ENCODE measurements around the gene CST4. TPM values are rescaled to one million over a fixed set of nuclear protein-coding genes. Genes with fewer than 3 reads are reported as not detected.
"Not testable (repeated sequence)": the region's sequence is repeated elsewhere in the genome, so short reads cannot be mapped to it uniquely, and the experiment has no call there.

The CST4 gene
- total and polyA plus RNA-seq, 7 donors: not detected

GRCh38 chr20:23663180-23663579, 25.7 kb downstream of the CST4 start:
- no peaks in the 10 kb centered on the region for H3K36me3 ChIP-seq
- H3K27me3 ChIP-seq: no peaks in the 10 kb centered on the region
- no peaks in the 10 kb centered on the region for H3K9me3 ChIP-seq
- H3K4me1 ChIP-seq: peaks cover 0 to 9% (median 0%) of the 10 kb centered on the region in 4 donors
- H3K27ac ChIP-seq: no peak overlapping the region
- TF ChIP-seq POLR2A (IDR thresholded peaks at IDR 0.05) (no peak), EP300 (IDR thresholded peaks at IDR 0.05) (no peak), CTCF (IDR thresholded peaks at IDR 0.05) (no peak), POLR2AphosphoS5 (IDR thresholded peaks at IDR 0.05) (no peak)
- WGBS, 2 donors: 78 to 84% methylated on average over 6 of the region's 6 CpGs
- intact Hi-C loops (cut with DNase I): no loop called here
- no peak for DNase-seq
- no peak overlapping the region for H3K4me3 ChIP-seq

GRCh38 chr20:23662276-23662870, 26.5 kb downstream of the CST4 start:
- Histone ChIP-seq H3K27ac (no peak overlapping the region), H3K4me3 (no peak overlapping the region), H3K27me3 (no peaks in the 10 kb centered on the region), H3K9me3 (no peaks in the 10 kb centered on the region), H3K36me3 (no peaks in the 10 kb centered on the region), H3K4me1 (peaks cover 0 to 9% (median 0%) of the 10 kb centered on the region in 4 donors)
- DNase-seq: no peak
- intact Hi-C loops (cut with DNase I): no loop called here
- WGBS, 2 donors: 92 to 95% methylated on average over 9 of the region's 9 CpGs
- TF ChIP-seq POLR2A (IDR thresholded peaks at IDR 0.05) (no peak), POLR2AphosphoS5 (IDR thresholded peaks at IDR 0.05) (no peak), EP300 (IDR thresholded peaks at IDR 0.05) (no peak), CTCF (IDR thresholded peaks at IDR 0.05) (no peak)

- intact Hi-C loops (cut with DNase I): no loop called here
- Histone ChIP-seq H3K4me1 (peaks cover 0 to 15% (median 4%) of the 10 kb centered on the region in 4 donors), H3K9me3 (no peaks in the 10 kb centered on the region), H3K4me3 (no peak overlapping the region), H3K27ac (peak overlapping the region in 1 of 4 donors; percentile 51), H3K27me3 (no peaks in the 10 kb centered on the region), H3K36me3 (no peaks in the 10 kb centered on the region)
- WGBS, 2 donors: 85 to 87% methylated on average over 6 of the region's 6 CpGs
- TF ChIP-seq EP300 (IDR thresholded peaks at IDR 0.05): no peak
- no peak for TF ChIP-seq CTCF (IDR thresholded peaks at IDR 0.05)
- TF ChIP-seq POLR2A (IDR thresholded peaks at IDR 0.05): no peak
- TF ChIP-seq POLR2AphosphoS5 (IDR thresholded peaks at IDR 0.05): no peak
- no peak for DNase-seq
Measured at GRCh38 chr20:23661002-23661429, 27.8 kb downstream of the CST4 start.

GRCh38 chr20:23659989-23660837, 28.6 kb downstream of the CST4 start:
- H3K36me3 ChIP-seq: no peaks in the 10 kb centered on the region
- intact Hi-C loops (cut with DNase I): no loop called here
- peaks cover 0 to 23% (median 12%) of the 10 kb centered on the region in 4 donors for H3K4me1 ChIP-seq
- H3K4me3 ChIP-seq: no peak overlapping the region
- H3K9me3 ChIP-seq: no peaks in the 10 kb centered on the region
- H3K27me3 ChIP-seq: no peaks in the 10 kb centered on the region
- 45 to 61% methylated on average over 8 of the region's 8 CpGs for WGBS, 2 donors
- DNase-seq: peak; percentile 72
- TF ChIP-seq POLR2AphosphoS5 (IDR thresholded peaks at IDR 0.05) (peak in 1 of 4 donors; percentile 4), POLR2A (IDR thresholded peaks at IDR 0.05) (no peak)
- peak overlapping the region in 3 of 4 donors; percentile 43 to 53 (median 51) for H3K27ac ChIP-seq

GRCh38 chr20:23659610-23659988, 29.2 kb downstream of the CST4 start:
- H3K9me3 ChIP-seq; H3K4me3 ChIP-seq; H3K27me3 ChIP-seq; intact Hi-C loops (cut with DNase I); DNase-seq; H3K27ac ChIP-seq; H3K36me3 ChIP-seq: not testable (repeated sequence)
- WGBS, 2 donors: 73 to 93% methylated on average over 2 of the region's 2 CpGs
- H3K4me1 ChIP-seq: peaks cover 0 to 29% (median 14%) of the 10 kb centered on the region in 4 donors

All from sigmoid colon (tissue), 7 donors.